Right atrium auricular region (tissue), 2 donors: ENCODE results near the gene STK16. TPM values are rescaled to one million over a fixed set of nuclear protein-coding genes. Genes with fewer than 3 reads are reported as not detected.

Experiments used
- DNase-seq: peaks from one replicate; pipeline ENCODE4 v3.0.0-alpha.2; 2019; ENCODE audit warnings: low spot score
- H3K27ac ChIP-seq, 2 donors: fragments of 200-600 bp; sonication (generic); 1 replicate in 1 of 2; 2 replicates in 1 of 2; pipeline ENCODE4 v1.5.1; 2016 to 2019
- H3K27me3 ChIP-seq, 2 donors: fragments of 200-600 bp; sonication (generic); one replicate each; pipeline versions ENCODE4 v1.5.1 to v1.6.0; 2017 to 2019
- H3K36me3 ChIP-seq: fragments of 200-600 bp; sonication (generic); one replicate; pipeline ENCODE4 v1.5.1; 2016
- H3K4me1 ChIP-seq, 2 donors: fragments of 200-600 bp; sonication (generic); one replicate each; pipeline versions ENCODE4 v1.5.1 to v1.6.0; 2017 to 2019
- H3K4me3 ChIP-seq, 2 donors: fragments of 200-600 bp; sonication (generic); 1 replicate in 1 of 2; 2 replicates in 1 of 2; pipeline ENCODE4 v1.5.1; 2017 to 2019; ENCODE audit warnings: mild to moderate bottlenecking in 1 of 2, moderate library complexity in 1 of 2
- H3K9me3 ChIP-seq, 2 donors: fragments of 200-600 bp; sonication (generic); one replicate each; pipeline ENCODE4 v1.5.1; 2019
- CTCF ChIP-seq, 2 donors: fragments of 200-600 bp; sonication (generic); IDR thresholded peaks; one replicate each; pipeline ENCODE4 v1.5.1; 2019; ENCODE audit warnings: antibody characterized with exemption in 2 of 2
- total RNA-seq, 2 donors: library from RNA; depleted of rRNA; stranded (reverse); fragments of >200 nt; gene quantifications; one replicate each; pipeline ENCODE4 v1.1.0, GENCODE V29; 2016

STK16 gene
- total RNA-seq, 2 donors from 2014 or later = 7.0 to 9.0 TPM

- H3K27ac ChIP-seq = peak overlapping the region; percentile 95 to 97
- no peaks in the 10 kb centered on the region for H3K27me3 ChIP-seq
- H3K9me3 ChIP-seq = no peaks in the 10 kb centered on the region
- H3K4me1 ChIP-seq = peaks cover 0 to 35% of the 10 kb centered on the region in 2 donors
- DNase-seq = peak; percentile 76
- H3K4me3 ChIP-seq = peak overlapping the region; percentile 77 to 86
- TF ChIP-seq CTCF (IDR thresholded peaks at IDR 0.05) = no peak
- H3K36me3 ChIP-seq = peaks cover 45% of the 10 kb centered on the region
Observed at GRCh38 chr2:219230059-219230540, 15.2 kb upstream of the STK16 start.

GRCh38 chr2:219234331-219234730 lies 10.9 kb upstream of the STK16 start:
- no peaks in the 10 kb centered on the region for H3K27me3 ChIP-seq
- no peak for TF ChIP-seq CTCF (IDR thresholded peaks at IDR 0.05)

GRCh38 chr2:219243291-219243761 lies 2.0 kb upstream of the STK16 start:
- Histone ChIP-seq H3K4me1 (peaks cover 0 to 19% of the 10 kb centered on the region in 2 donors), H3K9me3 (no peaks in the 10 kb centered on the region), H3K27ac (no peak overlapping the region), H3K36me3 (peaks cover 12% of the 10 kb centered on the region), H3K4me3 (peak overlapping the region in 1 of 2 donors; percentile 5), H3K27me3 (no peaks in the 10 kb centered on the region)
- TF ChIP-seq CTCF (IDR thresholded peaks at IDR 0.05) = no peak
- DNase-seq = peak; percentile 68

More at GRCh38 chr2:219234331-219234730, 10.9 kb upstream of the STK16 start:
- Histone ChIP-seq H3K9me3 (no peaks in the 10 kb centered on the region), H3K4me3 (no peak overlapping the region), H3K4me1 (peaks cover 0 to 15% of the 10 kb centered on the region in 2 donors), H3K36me3 (peaks cover 69% of the 10 kb centered on the region), H3K27ac (no peak overlapping the region)
- no peak for DNase-seq

- TF ChIP-seq CTCF (IDR thresholded peaks at IDR 0.05) = no peak
- no peaks in the 10 kb centered on the region for H3K9me3 ChIP-seq
- H3K4me3 ChIP-seq = peak overlapping the region; percentile 67 to 92
- no peaks in the 10 kb centered on the region for H3K27me3 ChIP-seq
- peaks cover 14% of the 10 kb centered on the region for H3K36me3 ChIP-seq
- DNase-seq = no peak
- peak overlapping the region; percentile 89 to 94 for H3K27ac ChIP-seq
- peaks cover 0 to 29% of the 10 kb centered on the region in 2 donors for H3K4me1 ChIP-seq
Observed at GRCh38 chr2:219244789-219245147, 511 bp upstream of the STK16 start.

GRCh38 chr2:219245899-219246230 lies 586 bp downstream of the STK16 start:
- no peak for TF ChIP-seq CTCF (IDR thresholded peaks at IDR 0.05)
- Histone ChIP-seq H3K36me3 (peaks cover 18% of the 10 kb centered on the region), H3K4me3 (peak overlapping the region; percentile 67 to 92), H3K27ac (peak overlapping the region; percentile 89 to 94), H3K9me3 (no peaks in the 10 kb centered on the region), H3K4me1 (peaks cover 0 to 38% of the 10 kb centered on the region in 2 donors), H3K27me3 (no peaks in the 10 kb centered on the region)
- no peak for DNase-seq

GRCh38 chr2:219246559-219246958 lies 1.3 kb downstream of the STK16 start:
- Histone ChIP-seq H3K9me3 (no peaks in the 10 kb centered on the region), H3K27me3 (no peaks in the 10 kb centered on the region), H3K4me3 (no peak overlapping the region), H3K4me1 (peaks cover 0 to 38% of the 10 kb centered on the region in 2 donors), H3K27ac (no peak overlapping the region), H3K36me3 (peaks cover 18% of the 10 kb centered on the region)
- TF ChIP-seq CTCF (IDR thresholded peaks at IDR 0.05) = no peak
- DNase-seq = no peak
